HG03103 (cell line): ENCODE data around the gene LRRC25.

Experiments
- ATAC-seq: cut with Tn5 transposase; IDR thresholded peaks from one replicate; pipeline ENCODE4 v1.9.1; 2021; ENCODE audit warnings: low read depth; ENCODE audit not compliant: unreplicated experiment

LRRC25 gene

GRCh38 chr19:18397242-18398202 lies at the start of gene LRRC25:
TSS of gene LRRC25 (minus strand) at chr19:18397622. CDS start at chr19:18396963, 659 bp downstream.
- ATAC-seq, result no peak

- no peak for ATAC-seq
Observed at GRCh38 chr19:18446811-18447359, 49.5 kb upstream of the LRRC25 start.

GRCh38 chr19:18446145-18446810 lies 48.9 kb upstream of the LRRC25 start:
- no peak for ATAC-seq

GRCh38 chr19:18445262-18445948 lies 48.0 kb upstream of the LRRC25 start:
- no peak for ATAC-seq

- ATAC-seq, result no peak
Observed at GRCh38 chr19:18444513-18444912, 47.1 kb upstream of the LRRC25 start.

- no peak for ATAC-seq
Observed at GRCh38 chr19:18443831-18444230, 46.4 kb upstream of the LRRC25 start.

- ATAC-seq, result no peak
Observed at GRCh38 chr19:18443406-18443805, 46.0 kb upstream of the LRRC25 start.

GRCh38 chr19:18442941-18443340 lies 45.5 kb upstream of the LRRC25 start:
- ATAC-seq, result no peak

- no peak for ATAC-seq
Observed at GRCh38 chr19:18441804-18442788, 44.7 kb upstream of the LRRC25 start.

- no peak for ATAC-seq
Observed at GRCh38 chr19:18440936-18441803, 43.7 kb upstream of the LRRC25 start.

- ATAC-seq, result no peak
Observed at GRCh38 chr19:18440415-18440877, 43.0 kb upstream of the LRRC25 start.

GRCh38 chr19:18439910-18440237 lies 42.5 kb upstream of the LRRC25 start:
- ATAC-seq, result no peak

- no peak for ATAC-seq
Observed at GRCh38 chr19:18439025-18439909, 41.8 kb upstream of the LRRC25 start.

GRCh38 chr19:18438331-18439024 lies 41.1 kb upstream of the LRRC25 start:
- ATAC-seq, result no peak

GRCh38 chr19:18437491-18438330 lies 40.3 kb upstream of the LRRC25 start, which contains the start of gene ISYNA1:
TSS of gene ISYNA1 (minus strand) at chr19:18438133. CDS start at chr19:18437979, 154 bp downstream.
- no peak for ATAC-seq
